GM18520 (cell line): ENCODE measurements around the gene GNE.
"Not testable (repeated sequence)": the region's sequence is repeated elsewhere in the genome, so short reads cannot be mapped to it uniquely, and the experiment has no call there.

Experiments
- ATAC-seq: cut with Tn5 transposase; IDR thresholded peaks from one replicate; pipeline ENCODE4 v1.9.1; 2021; ENCODE audit not compliant: unreplicated experiment

The GNE gene

GRCh38 chr9:36275060-36275459 is 16.8 kb upstream of the GNE start:
- no peak for ATAC-seq

- ATAC-seq, result not testable (repeated sequence)
Observed at GRCh38 chr9:36273354-36273753, 15.1 kb upstream of the GNE start.

GRCh38 chr9:36268007-36268427 is 9.8 kb upstream of the GNE start:
- no peak for ATAC-seq

- ATAC-seq, result no peak
Observed at GRCh38 chr9:36264896-36265295, 6.6 kb upstream of the GNE start.

GRCh38 chr9:36263683-36264082 is 5.4 kb upstream of the GNE start:
- no peak for ATAC-seq

DNA sequence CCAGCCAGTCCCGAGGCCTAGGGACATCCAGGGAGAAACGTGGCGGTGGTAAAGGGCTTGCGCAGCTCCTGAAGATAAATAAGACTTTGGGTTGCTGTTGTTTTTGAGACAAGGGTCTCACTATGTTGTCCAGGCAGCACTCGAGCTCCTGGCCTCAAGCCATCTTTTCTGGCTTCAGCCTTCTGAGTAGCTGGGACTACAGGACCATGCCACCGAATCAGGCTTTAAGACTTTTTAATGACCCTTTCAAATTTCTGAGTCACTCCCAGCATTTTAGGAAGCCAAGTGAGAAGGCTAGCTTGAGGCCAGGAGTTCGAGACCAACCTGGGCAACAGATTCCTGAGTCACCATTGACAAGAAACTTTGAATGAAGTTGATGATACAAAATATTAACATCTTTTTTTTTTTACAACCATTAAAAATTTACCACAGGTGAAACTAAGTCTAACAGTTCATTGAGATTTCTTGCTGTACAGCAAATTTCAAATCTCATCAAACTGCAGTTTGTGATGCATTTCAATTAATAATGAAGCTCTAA is 817 bp upstream of the GNE start:
- no peak for ATAC-seq

DNA sequence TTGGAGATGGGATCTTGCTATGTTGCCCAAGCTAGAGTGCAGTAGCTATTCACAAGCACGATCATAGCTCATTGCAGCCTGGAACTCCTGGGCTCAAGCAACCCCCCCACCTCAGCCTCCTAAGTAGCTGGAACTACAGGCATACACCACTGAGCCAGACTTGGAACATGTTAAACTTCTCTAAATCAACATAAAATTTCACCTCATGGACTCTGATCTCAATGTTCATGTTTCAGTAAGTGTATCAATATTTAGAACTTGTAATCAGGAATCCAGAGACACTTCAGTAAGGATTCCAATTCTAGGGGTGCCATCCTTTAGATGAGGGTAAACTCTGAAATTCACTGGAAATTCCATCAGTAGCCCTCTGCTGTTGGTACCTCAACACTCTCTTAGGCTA is 6.8 kb downstream of the GNE start:
- ATAC-seq, result no peak

- ATAC-seq, result no peak
Observed at GRCh38 chr9:36250079-36250478, 8.2 kb downstream of the GNE start.

GRCh38 chr9:36249189-36249588 is 9.1 kb downstream of the GNE start:
- no peak for ATAC-seq

DNA sequence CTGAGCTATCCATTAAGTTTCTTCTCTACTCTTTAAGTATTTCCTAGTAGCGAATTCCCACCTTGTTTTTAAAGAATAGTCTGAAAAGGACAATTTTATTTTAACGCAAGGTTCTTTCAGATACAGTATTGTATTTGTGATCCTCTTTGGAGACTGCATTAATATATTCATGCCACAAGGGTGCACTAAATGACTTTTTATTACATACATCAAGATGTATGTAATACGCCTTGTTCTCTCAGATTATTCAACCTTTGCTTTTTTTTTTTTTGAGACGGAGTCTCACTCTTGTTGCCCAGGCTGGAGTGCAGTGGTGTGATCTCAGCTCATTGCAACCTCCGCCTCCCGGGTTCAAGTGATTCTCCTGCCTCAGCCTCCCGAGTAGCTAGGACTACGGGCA is 10.2 kb downstream of the GNE start:
- not testable (repeated sequence) for ATAC-seq

DNA sequence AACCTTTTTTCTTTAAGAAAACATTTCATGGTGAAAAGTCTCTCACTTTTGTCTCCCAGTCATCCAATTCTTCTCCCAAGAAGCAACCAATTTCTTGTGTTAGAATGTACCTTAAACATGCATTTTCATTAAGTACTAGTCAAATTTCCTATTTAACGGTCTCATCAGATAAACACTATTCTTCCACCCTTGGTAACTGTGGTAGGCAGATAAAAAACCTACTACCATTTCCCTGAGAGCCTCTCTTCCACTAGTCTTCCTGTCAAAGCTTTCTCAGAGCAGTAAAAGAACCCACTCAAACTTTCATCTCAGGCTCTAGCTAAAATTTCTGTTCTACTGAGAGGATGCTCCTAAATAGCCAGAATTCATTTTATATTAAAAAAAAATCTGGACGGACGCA is 10.9 kb downstream of the GNE start:
- ATAC-seq, result no peak

- no peak for ATAC-seq
Observed at GRCh38 chr9:36245906-36246305, 12.3 kb downstream of the GNE start.

GRCh38 chr9:36239675-36240074 is 18.6 kb downstream of the GNE start:
- ATAC-seq, result not testable (repeated sequence)

GRCh38 chr9:36239205-36239604 is 19.0 kb downstream of the GNE start:
- ATAC-seq, result not testable (repeated sequence)

GRCh38 chr9:36237230-36237629 is 21.0 kb downstream of the GNE start:
- no peak for ATAC-seq

GRCh38 chr9:36222449-36222848 is 35.8 kb downstream of the GNE start:
- ATAC-seq, result no peak

DNA sequence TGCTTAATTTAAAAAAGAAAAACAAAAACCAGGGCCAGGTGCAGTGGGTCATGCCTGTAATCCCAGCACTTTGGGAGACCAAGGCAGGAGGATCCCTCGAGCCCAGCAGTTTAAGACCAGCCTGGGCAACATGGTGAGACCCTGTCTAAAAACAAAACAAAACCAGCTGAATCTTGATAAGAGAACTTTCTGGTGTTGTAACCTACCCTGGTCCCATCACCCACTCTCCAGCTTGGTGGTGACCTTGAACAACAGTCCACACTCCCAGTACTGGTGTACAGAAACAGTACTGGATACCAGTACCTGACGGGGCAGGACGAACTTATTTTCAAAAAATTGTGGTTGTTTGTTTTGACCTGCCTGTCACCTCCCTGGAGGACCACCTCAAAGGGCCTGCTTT is 36.6 kb downstream of the GNE start:
- ATAC-seq, result no peak

- no peak for ATAC-seq
Observed at GRCh38 chr9:36218411-36218901, 39.8 kb downstream of the GNE start.

- ATAC-seq, result no peak
Observed at GRCh38 chr9:36218011-36218410, 40.2 kb downstream of the GNE start.

DNA sequence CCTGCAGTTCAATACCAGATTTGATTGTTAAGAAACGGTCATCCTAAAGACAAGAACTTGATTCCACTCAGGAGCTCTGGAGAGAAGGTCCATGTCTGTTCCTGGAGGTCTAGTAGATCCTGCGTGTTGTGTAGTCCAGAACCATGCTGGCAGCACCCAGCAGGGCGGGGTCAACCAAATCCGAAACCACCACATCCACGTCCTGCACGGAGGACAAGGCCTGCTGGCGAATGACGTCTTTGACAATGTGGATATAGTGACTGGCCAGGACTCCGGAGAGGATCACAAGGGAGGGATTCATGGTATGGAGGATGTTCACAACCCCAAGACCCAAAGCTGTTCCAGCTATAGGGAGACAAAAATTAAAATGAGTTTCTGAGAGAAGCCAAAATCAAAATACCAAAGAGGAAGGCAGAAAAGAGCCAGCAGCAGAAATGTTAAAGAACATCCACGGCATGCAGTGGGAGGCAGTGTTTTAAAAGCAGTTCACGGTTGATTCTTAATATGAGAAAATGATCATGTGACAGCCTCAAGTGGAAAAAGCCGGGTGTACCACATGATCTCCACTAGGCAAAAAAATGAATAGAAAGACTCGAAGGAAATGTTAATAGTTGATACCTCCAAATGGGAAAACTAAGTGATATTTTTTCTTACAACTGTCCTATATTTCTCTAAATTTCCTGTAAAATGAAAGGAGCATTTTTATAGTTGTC is 40.8 kb downstream of the GNE start:
- no peak for ATAC-seq

DNA sequence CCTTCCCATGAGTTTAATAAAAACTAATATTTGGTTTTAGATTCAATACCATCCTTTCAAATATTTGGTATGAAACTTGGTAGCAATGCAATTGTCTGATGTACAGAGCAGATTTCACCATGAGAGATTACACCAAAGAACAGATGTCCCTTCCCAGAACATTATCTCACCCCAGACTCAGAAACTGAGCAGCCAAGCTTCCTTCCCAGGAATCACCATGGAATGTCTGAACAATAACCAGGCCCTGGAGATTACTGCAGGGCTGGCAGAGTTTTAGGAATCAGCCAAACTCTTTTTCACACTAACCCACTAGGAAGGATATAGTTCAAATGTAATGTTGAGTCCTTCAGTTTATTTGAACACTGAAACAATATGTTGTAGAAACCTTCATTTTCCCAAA is 43.7 kb downstream of the GNE start:
- ATAC-seq, result no peak

DNA sequence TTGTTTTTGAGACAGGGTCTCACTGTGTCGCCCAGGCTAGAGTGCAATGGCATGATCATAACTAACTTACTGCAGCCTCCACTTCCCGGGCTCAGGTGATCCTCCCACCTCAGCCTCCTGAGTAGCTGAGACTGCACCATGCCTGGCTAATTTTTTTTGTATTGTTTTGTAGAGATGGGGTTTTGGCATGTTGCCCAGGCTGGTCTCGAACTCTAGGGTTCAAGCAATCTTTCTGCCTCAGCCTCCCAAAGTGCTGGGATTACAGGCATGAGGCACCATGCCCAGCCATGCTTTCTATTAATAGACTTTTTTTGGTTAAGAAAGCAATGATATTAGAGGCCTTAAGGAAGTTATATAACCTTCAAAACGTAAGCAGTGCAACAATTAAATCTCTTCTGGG is 44.3 kb downstream of the GNE start:
- no peak for ATAC-seq

DNA sequence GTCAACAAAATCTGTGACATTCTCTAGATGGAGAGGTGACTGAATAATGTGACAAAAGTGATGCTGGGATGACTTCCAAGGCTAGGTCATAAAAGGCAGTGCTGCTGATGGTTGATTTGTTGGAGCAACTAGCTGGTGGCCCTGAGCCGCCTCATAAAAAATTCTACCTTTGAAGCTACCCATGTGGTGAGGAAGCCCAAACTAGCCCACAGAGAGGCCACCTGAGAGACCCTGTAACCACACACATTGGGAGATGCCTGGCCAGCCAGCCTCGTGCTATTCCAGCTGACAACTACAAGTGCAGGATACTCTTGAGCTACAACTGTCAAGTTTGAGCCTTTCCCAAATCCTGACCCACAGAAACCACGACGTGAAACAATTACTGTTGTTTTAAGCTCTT is 44.9 kb downstream of the GNE start:
- no peak for ATAC-seq
